ENCODE results near the gene MINPP1. TPM values are rescaled to one million over a fixed set of nuclear protein-coding genes. Genes with fewer than 3 reads are reported as not detected.

The MINPP1 gene, protein sequence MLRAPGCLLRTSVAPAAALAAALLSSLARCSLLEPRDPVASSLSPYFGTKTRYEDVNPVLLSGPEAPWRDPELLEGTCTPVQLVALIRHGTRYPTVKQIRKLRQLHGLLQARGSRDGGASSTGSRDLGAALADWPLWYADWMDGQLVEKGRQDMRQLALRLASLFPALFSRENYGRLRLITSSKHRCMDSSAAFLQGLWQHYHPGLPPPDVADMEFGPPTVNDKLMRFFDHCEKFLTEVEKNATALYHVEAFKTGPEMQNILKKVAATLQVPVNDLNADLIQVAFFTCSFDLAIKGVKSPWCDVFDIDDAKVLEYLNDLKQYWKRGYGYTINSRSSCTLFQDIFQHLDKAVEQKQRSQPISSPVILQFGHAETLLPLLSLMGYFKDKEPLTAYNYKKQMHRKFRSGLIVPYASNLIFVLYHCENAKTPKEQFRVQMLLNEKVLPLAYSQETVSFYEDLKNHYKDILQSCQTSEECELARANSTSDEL
- total RNA-seq = 20.7 and 25.5 TPM in 2 replicates

DNA sequence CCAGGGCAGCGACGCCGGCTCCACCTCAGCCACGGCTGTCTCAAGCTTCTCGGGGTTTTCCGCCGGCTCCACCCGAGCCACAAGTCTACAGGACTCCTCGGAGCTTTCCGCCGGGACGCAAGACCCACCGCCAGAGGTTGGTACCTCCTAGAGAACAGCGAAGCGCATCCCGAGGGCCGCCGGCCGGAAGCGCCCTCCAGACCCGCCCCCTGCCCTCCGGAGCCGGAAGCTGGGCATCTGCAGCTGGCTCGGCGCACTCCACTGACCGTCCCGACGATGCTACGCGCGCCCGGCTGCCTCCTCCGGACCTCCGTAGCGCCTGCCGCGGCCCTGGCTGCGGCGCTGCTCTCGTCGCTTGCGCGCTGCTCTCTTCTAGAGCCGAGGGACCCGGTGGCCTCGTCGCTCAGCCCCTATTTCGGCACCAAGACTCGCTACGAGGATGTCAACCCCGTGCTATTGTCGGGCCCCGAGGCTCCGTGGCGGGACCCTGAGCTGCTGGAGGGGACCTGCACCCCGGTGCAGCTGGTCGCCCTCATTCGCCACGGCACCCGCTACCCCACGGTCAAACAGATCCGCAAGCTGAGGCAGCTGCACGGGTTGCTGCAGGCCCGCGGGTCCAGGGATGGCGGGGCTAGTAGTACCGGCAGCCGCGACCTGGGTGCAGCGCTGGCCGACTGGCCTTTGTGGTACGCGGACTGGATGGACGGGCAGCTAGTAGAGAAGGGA lies at the start of gene MINPP1:
Gene MINPP1, plus strand, starts transcription at position 254 of the 726 bp plus-strand sequence. Its CDS starts 23 bp downstream, at position 277.

Other genes starting within 250 kb of the MINPP1 start
- 1.6 and 2.0 TPM in 2 replicates for gene NUTM2D, start 147.1 kb upstream of the MINPP1 start, total RNA-seq
- 82.8 and 191 TPM in 2 replicates for gene PAPSS2, start 155.0 kb downstream of the MINPP1 start, total RNA-seq